GM19468 (cell line): ENCODE data around the gene ZNF407.

Experiments used
- ATAC-seq: cut with Tn5 transposase; IDR thresholded peaks from one replicate; pipeline ENCODE4 v1.9.1; 2021; ENCODE audit warnings: mild to moderate bottlenecking, moderate library complexity, moderate number of reproducible peaks; ENCODE audit not compliant: unreplicated experiment; ENCODE audit errors: extremely low read depth

The ZNF407 gene

GRCh38 chr18:74856928-74857327 lies 259.3 kb downstream of the ZNF407 start:
- ATAC-seq, result no peak

- ATAC-seq, result no peak
Measured at GRCh38 chr18:74857901-74858300, 260.2 kb downstream of the ZNF407 start.

GRCh38 chr18:74861154-74861553 lies 263.5 kb downstream of the ZNF407 start:
- no peak for ATAC-seq

GRCh38 chr18:74862094-74862493 lies 264.4 kb downstream of the ZNF407 start:
- no peak for ATAC-seq

GRCh38 chr18:74866577-74866976 lies 268.9 kb downstream of the ZNF407 start:
- ATAC-seq, result no peak

- no peak for ATAC-seq
Measured at GRCh38 chr18:74868461-74868860, 270.8 kb downstream of the ZNF407 start.

- ATAC-seq, result peak; percentile 38
Measured at GRCh38 chr18:74869904-74870863, 272.5 kb downstream of the ZNF407 start.

- no peak for ATAC-seq
Measured at GRCh38 chr18:74870950-74871349, 273.3 kb downstream of the ZNF407 start.

GRCh38 chr18:74873629-74874028 lies 276.0 kb downstream of the ZNF407 start:
- no peak for ATAC-seq

- no peak for ATAC-seq
Measured at GRCh38 chr18:74874351-74874750, 276.7 kb downstream of the ZNF407 start.

- ATAC-seq, result no peak
Measured at GRCh38 chr18:74876630-74877243, 279.1 kb downstream of the ZNF407 start.

- no peak for ATAC-seq
Measured at GRCh38 chr18:74878267-74878666, 280.6 kb downstream of the ZNF407 start.

- ATAC-seq, result no peak
Measured at GRCh38 chr18:74880706-74881278, 283.1 kb downstream of the ZNF407 start.

GRCh38 chr18:74892066-74892627 lies 294.5 kb downstream of the ZNF407 start:
- no peak for ATAC-seq

- ATAC-seq, result no peak
Measured at GRCh38 chr18:74895686-74896085, 298.0 kb downstream of the ZNF407 start.

- no peak for ATAC-seq
Measured at GRCh38 chr18:74896390-74896991, 298.8 kb downstream of the ZNF407 start.

GRCh38 chr18:74897971-74898657 lies 300.4 kb downstream of the ZNF407 start:
- ATAC-seq, result no peak

GRCh38 chr18:74898965-74899364 lies 301.3 kb downstream of the ZNF407 start:
- ATAC-seq, result no peak

GRCh38 chr18:74899554-74899953 lies 301.9 kb downstream of the ZNF407 start:
- no peak for ATAC-seq
